Measurements from ENCODE around the gene MGAT5B. TPM values are rescaled to one million over a fixed set of nuclear protein-coding genes. Genes with fewer than 3 reads are reported as not detected.

MGAT5B gene
- total and polyA plus RNA-seq, 10 of the 15 experiments (the other 5 are each of a cell fraction or from before 2014, with no cell fraction given), result 0.13 TPM; not detected in 9

- Histone ChIP-seq H3K27me3 (replicated peaks in 1 of 2; ENCODE audit: control insufficient read depth in 2 of 2, insufficient read depth in 2 of 2, low read length in 1 of 2) (no peaks in the 10 kb centered on the region; a peak in 1 of 4 replicates), H3K9me3 (replicated peaks; ENCODE audit: control insufficient read depth, insufficient read depth, low read length) (no peaks in the 10 kb centered on the region), H2AFZ (ENCODE audit: control insufficient read depth, low read depth, low read length) (no peak overlapping the region), H3K4me1 (ENCODE audit: control insufficient read depth, insufficient read depth, low read length) (no peaks in the 10 kb centered on the region), H3K27ac (ENCODE audit: control insufficient read depth, insufficient read depth) (no peak overlapping the region), H3K9ac (ENCODE audit: control insufficient read depth, insufficient read depth, low read length) (no peak overlapping the region), H3K4me2 (ENCODE audit: control insufficient read depth, insufficient read depth) (no peak overlapping the region), H3K4me3 (no peak overlapping the region), H4K20me1 (ENCODE audit: control insufficient read depth, insufficient read depth) (no peaks in the 10 kb centered on the region), H3K36me3 (ENCODE audit: control insufficient read depth in 2 of 2, insufficient read depth in 2 of 2, low read length in 1 of 2) (no peaks in the 10 kb centered on the region), H3K79me2 (ENCODE audit: control insufficient read depth, insufficient read depth, low read length) (no peaks in the 10 kb centered on the region)
- RAD21 ChIA-PET (ENCODE audit: unreplicated experiment), result no interaction called here
- TF ChIP-seq, protein P1, sequence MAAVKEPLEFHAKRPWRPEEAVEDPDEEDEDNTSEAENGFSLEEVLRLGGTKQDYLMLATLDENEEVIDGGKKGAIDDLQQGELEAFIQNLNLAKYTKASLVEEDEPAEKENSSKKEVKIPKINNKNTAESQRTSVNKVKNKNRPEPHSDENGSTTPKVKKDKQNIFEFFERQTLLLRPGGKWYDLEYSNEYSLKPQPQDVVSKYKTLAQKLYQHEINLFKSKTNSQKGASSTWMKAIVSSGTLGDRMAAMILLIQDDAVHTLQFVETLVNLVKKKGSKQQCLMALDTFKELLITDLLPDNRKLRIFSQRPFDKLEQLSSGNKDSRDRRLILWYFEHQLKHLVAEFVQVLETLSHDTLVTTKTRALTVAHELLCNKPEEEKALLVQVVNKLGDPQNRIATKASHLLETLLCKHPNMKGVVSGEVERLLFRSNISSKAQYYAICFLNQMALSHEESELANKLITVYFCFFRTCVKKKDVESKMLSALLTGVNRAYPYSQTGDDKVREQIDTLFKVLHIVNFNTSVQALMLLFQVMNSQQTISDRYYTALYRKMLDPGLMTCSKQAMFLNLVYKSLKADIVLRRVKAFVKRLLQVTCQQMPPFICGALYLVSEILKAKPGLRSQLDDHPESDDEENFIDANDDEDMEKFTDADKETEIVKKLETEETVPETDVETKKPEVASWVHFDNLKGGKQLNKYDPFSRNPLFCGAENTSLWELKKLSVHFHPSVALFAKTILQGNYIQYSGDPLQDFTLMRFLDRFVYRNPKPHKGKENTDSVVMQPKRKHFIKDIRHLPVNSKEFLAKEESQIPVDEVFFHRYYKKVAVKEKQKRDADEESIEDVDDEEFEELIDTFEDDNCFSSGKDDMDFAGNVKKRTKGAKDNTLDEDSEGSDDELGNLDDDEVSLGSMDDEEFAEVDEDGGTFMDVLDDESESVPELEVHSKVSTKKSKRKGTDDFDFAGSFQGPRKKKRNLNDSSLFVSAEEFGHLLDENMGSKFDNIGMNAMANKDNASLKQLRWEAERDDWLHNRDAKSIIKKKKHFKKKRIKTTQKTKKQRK (IDR thresholded peaks at IDR 0.05; ENCODE audit: low read depth, low read length), result no peak
- no peak for TF ChIP-seq GABPA (IDR thresholded peaks at IDR 0.05; ENCODE audit: low read depth)
- POLR2A ChIA-PET, result no interaction called here
- FAIRE-seq (no peak), DNase-seq (ENCODE audit: low read depth, low spot score) (no peak), ATAC-seq (no peak)
- CTCF ChIA-PET, result no interaction called here
- intact Hi-C loops (cut with micrococcal nuclease; ENCODE audit: unreplicated experiment), result no loop called here
- in situ Hi-C loops (cut with MboI), result no loop called here
- BruUV-seq (replicated peaks), result no TSS peak
- 24% methylated on average over 3 of the region's 3 CpGs for WGBS (ENCODE audit: insufficient coverage, insufficient replicate concordance, low lambda C conversion rate, missing lambda C conversion rate)
- SMC1A ChIA-PET (ENCODE audit: uncharacterized antibody, unreplicated experiment), result no interaction called here
These were observed 39.1 kb downstream of the MGAT5B start for GRCh38 chr17:76907352-76907751.

DNA sequence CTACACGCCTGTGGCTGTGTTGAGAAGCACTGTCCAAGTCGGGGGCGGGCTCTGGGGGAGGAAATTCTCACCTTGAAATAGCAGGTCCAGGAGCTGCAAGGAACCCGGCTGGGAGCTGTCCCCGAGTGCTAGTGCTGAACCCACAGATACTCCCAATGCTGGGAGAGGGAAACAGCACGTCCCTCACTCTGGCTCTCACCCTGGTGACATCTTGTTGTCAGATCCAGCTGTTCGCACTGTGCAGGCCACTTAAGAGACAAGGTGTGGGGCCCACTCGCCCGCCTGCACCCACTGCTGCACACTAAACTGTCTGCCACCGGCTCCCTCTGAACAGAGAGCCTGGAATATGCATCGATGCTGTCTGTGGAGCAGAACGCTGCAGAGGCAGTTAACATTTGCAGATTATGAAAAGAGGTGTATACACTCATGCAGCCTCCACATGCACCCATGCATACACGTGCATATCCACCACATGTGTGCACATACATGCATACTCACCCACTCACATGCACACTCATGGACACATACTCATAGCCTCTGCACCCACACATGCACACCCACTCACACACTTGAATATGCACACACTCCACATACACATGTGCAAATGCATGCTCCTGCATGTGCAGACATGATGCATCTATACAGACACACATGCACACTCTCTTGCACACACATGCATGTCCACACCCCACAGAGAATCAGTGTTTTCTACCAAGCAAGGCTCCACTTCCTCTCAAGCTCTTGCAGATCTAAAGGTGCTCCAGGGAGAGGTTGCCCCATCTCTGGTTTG is 42.0 kb downstream of the MGAT5B start:
- no peaks in the 10 kb centered on the region for H3K9me3 ChIP-seq (replicated peaks; ENCODE audit: control insufficient read depth, insufficient read depth, low read length)
- H3K27me3 ChIP-seq (replicated peaks in 1 of 2; ENCODE audit: control insufficient read depth in 2 of 2, insufficient read depth in 2 of 2, low read length in 1 of 2), result no peaks in the 10 kb centered on the region
- intact Hi-C loops (cut with micrococcal nuclease; ENCODE audit: unreplicated experiment), result no loop called here
- CTCF ChIA-PET, result no interaction called here
- no peak overlapping the region for H3K9ac ChIP-seq (ENCODE audit: control insufficient read depth, insufficient read depth, low read length)
- FAIRE-seq (no peak), ATAC-seq (peak; percentile 31; the same call in 1 of the 3 replicates), DNase-seq (ENCODE audit: low read depth, low spot score) (no peak)
- TF ChIP-seq SREBF2 (IDR thresholded peaks at IDR 0.05; ENCODE audit: low read length) (no peak), WRNIP1 (IDR thresholded peaks at IDR 0.05; ENCODE audit: borderline replicate concordance, low read depth, low read length) (no peak), REST (IDR thresholded peaks at IDR 0.05; ENCODE audit: low read depth, low read length) (peak; percentile 91)
- 19% methylated on average over 13 of the region's 13 CpGs for WGBS (ENCODE audit: insufficient coverage, insufficient replicate concordance, low lambda C conversion rate, missing lambda C conversion rate)
- H2AFZ ChIP-seq (ENCODE audit: control insufficient read depth, low read depth, low read length), result no peak overlapping the region
- RAD21 ChIA-PET (ENCODE audit: unreplicated experiment), result interaction anchor here (1.5 kb wide), 1 partner anchor 73 kb away, joined by 4 read pairs; no protein-coding TSS in a partner anchor
- H3K4me1 ChIP-seq (ENCODE audit: control insufficient read depth, insufficient read depth, low read length), result no peaks in the 10 kb centered on the region
- POLR2A ChIA-PET, result no interaction called here
- no peak overlapping the region for H3K4me2 ChIP-seq (ENCODE audit: control insufficient read depth, insufficient read depth)
- in situ Hi-C loops (cut with MboI), result no loop called here
- H4K20me1 ChIP-seq (ENCODE audit: control insufficient read depth, insufficient read depth), result no peaks in the 10 kb centered on the region
- H3K27ac ChIP-seq (ENCODE audit: control insufficient read depth, insufficient read depth), result no peak overlapping the region
- SMC1A ChIA-PET (ENCODE audit: uncharacterized antibody, unreplicated experiment), result no interaction called here
- H3K36me3 ChIP-seq (ENCODE audit: control insufficient read depth in 2 of 2, insufficient read depth in 2 of 2, low read length in 1 of 2), result no peaks in the 10 kb centered on the region
- H3K4me3 ChIP-seq, result no peak overlapping the region
- BruUV-seq (replicated peaks), result no TSS peak
- no peaks in the 10 kb centered on the region for H3K79me2 ChIP-seq (ENCODE audit: control insufficient read depth, insufficient read depth, low read length)
